D721Med (cell line): ENCODE data around the gene SHROOM4.

Source experiments
- DNase-seq: peaks from one replicate; pipeline ENCODE4 v3.0.0; 2011; ENCODE audit warnings: low spot score; ENCODE audit not compliant: insufficient read length
- FAIRE-seq: peaks from 2 replicates; lab custom pipeline; 2011; peaks lifted over from hg19 to GRCh38; lab: Jason Lieb, UNC
- TF ChIP-seq, protein P1 (sequence below): IDR thresholded peaks from 2 replicates; pipeline ENCODE4 v1.5.1; 2012; ENCODE audit warnings: mild to moderate bottlenecking, control low read depth; ENCODE audit not compliant: insufficient read depth; ENCODE audit errors: missing control alignments

SHROOM4 gene

GRCh38 chrX:50698944-50699343 lies 115.0 kb downstream of the SHROOM4 start:
- no peak for FAIRE-seq

DNA sequence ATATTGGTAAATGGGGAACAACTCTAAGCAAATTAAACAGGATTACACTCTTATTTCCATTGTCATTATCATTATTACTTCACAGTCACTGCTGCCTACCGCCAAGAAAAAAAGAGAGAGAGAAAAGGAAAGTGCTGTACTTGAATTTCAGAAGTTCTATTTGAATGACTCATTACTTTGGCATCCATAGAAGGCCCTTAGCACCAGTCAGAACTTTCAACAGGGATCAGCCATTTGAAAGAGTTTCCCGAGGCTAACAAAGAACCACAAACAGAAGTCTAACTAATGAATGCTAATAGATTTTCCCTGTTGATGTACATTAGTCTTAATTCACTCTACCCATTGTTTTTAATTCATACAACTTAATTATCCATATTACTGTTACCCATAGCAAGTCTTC lies 116.3 kb downstream of the SHROOM4 start:
- DNase-seq (no peak), FAIRE-seq (no peak)

More at GRCh38 chrX:50698944-50699343, 115.0 kb downstream of the SHROOM4 start:
- TF ChIP-seq, protein P1, sequence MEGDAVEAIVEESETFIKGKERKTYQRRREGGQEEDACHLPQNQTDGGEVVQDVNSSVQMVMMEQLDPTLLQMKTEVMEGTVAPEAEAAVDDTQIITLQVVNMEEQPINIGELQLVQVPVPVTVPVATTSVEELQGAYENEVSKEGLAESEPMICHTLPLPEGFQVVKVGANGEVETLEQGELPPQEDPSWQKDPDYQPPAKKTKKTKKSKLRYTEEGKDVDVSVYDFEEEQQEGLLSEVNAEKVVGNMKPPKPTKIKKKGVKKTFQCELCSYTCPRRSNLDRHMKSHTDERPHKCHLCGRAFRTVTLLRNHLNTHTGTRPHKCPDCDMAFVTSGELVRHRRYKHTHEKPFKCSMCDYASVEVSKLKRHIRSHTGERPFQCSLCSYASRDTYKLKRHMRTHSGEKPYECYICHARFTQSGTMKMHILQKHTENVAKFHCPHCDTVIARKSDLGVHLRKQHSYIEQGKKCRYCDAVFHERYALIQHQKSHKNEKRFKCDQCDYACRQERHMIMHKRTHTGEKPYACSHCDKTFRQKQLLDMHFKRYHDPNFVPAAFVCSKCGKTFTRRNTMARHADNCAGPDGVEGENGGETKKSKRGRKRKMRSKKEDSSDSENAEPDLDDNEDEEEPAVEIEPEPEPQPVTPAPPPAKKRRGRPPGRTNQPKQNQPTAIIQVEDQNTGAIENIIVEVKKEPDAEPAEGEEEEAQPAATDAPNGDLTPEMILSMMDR: no peak
- DNase-seq: no peak

DNA sequence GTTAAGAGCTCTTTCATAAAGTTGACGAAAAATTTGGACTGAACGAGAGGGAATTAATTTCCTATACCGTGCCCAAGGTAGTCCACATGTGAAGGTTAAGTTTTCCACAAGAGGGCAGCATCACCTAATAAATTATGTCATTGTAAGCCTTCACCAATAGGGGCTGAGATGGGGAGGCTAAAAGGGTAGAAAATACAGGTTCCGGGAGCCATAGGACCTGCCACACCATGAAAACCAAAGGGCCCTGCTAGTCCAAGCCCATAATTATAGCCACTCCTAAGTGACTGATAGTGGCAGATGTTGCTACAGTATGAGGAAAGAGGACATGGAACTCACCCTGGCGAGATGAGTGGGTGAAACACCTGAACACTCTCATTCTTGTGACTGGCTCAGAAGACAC lies 122.2 kb downstream of the SHROOM4 start:
- TF ChIP-seq, protein P1: peak; percentile 50
- DNase-seq: no peak
- no peak for FAIRE-seq

More for the DNA sequence above, 116.3 kb downstream of the SHROOM4 start:
- TF ChIP-seq, protein P1: no peak

- TF ChIP-seq, protein P1: no peak
- no peak for FAIRE-seq
Observed at GRCh38 chrX:50684871-50685270, 129.1 kb downstream of the SHROOM4 start.

DNA sequence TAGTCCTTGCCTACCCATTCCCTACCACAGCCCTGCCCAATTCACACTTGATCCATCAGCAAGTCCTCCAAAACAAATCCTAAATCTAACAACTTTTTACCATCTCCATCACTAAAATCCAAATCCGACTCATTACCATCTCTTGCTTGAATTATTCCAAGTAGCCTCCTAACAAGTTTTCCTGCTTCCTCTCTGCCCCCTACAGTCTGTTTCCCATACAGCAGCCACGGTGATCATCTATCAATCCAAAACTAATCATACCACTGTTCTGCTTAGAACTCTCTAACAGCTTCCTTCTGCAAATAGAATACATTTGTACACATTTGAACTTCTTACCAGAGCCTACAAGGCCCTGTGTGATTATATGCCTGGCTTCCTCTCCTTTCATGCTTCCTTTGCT lies 133.0 kb downstream of the SHROOM4 start:
- no peak for FAIRE-seq
- TF ChIP-seq, protein P1: peak; percentile 1
- DNase-seq: no peak

More at GRCh38 chrX:50684871-50685270, 129.1 kb downstream of the SHROOM4 start:
- no peak for DNase-seq

DNA sequence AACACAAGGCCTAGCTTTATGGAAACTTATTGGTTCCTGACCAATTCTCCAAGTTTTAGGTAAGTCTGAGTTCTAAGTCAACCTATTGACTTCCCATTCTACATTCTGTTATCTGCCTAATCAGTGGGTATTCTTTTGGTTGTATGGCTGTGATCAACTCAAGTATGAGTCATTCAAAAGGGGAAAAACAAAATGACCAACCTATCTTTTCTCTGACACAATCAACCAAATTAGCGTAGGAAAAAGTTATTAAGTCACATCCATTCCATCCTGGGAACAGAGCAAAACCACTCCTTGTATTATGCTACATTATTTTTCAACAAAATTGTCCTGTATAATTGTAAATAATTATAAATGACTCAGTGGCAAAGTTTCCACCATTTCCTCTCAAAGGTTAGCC lies 136.2 kb downstream of the SHROOM4 start:
- DNase-seq: no peak
- no peak for FAIRE-seq
- TF ChIP-seq, protein P1: no peak

DNA sequence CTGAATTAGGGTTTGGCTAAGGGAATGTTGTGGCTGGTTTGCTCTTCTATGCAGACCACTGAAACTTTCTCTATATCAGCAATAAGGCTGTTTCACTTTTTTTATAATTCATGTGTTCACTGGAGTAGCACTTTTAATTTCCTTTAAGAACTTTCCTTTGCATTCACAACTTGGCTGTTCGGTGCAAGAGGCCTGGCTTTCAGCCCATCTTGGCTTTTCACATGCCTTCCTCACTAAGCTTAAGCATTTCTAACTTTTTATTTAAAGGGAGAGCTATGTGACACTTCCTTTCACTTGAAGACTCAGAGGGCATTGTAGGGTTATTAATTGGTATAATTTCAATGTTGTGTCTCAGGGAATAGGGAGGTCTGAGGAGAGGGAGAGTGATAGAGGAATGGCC lies 142.3 kb downstream of the SHROOM4 start:
- no peak for FAIRE-seq
- no peak for DNase-seq
- TF ChIP-seq, protein P1: no peak
